ENCODE measurements around the gene SLC26A4.

SLC26A4 gene

DNA sequence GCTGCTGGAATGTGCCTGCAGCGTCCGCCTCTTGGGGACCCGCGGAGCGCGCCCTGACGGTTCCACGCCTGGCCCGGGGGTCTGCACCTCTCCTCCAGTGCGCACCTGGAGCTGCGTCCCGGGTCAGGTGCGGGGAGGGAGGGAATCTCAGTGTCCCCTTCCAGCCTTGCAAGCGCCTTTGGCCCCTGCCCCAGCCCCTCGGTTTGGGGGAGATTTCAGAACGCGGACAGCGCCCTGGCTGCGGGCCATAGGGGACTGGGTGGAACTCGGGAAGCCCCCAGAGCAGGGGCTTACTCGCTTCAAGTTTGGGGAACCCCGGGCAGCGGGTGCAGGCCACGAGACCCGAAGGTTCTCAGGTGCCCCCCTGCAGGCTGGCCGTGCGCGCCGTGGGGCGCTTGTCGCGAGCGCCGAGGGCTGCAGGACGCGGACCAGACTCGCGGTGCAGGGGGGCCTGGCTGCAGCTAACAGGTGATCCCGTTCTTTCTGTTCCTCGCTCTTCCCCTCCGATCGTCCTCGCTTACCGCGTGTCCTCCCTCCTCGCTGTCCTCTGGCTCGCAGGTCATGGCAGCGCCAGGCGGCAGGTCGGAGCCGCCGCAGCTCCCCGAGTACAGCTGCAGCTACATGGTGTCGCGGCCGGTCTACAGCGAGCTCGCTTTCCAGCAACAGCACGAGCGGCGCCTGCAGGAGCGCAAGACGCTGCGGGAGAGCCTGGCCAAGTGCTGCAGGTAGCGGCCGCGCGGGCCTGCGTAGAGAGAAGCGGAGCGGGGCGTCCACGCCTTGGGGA is 645 bp downstream of the SLC26A4 start:
- peak; percentile 38 for DNase-seq (ENCODE audit: low read depth)

GRCh38 chr7:107661865-107662379 is 1.3 kb downstream of the SLC26A4 start:
- DNase-seq (ENCODE audit: low read depth) = no peak

DNA sequence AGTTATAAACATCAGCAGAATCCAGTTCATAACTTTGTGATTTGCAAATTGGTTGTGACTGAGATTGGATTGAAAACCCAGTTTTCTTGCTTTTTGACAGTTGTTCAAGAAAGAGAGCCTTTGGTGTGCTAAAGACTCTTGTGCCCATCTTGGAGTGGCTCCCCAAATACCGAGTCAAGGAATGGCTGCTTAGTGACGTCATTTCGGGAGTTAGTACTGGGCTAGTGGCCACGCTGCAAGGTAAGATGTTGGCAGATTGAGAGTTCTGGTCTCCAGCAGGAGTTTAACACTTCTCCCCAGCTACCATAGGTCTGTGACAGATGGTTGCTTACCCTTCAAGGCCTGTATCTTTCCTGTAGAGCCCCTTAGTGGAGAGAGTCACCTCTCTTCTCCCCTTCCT is 2.6 kb downstream of the SLC26A4 start:
- no peak for DNase-seq (ENCODE audit: low read depth)

DNA sequence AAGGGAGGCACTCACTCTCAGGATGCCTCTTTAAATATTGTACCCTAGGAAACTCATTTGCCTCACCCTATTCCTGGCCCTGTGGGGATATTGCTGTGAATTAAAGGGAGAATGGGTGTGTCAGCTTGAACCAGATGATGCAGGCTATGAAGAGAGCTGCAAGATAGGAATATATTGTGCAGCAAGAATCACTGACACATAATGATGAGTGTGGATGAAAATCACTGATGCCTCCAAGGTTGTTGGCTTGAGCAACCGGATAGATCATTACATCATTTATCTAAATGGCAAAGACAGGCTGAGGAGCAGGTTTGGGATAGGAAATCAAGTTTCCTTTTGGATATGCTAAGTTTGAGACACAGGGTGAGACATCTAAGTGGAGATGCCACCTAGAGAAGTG is 6.2 kb downstream of the SLC26A4 start:
- DNase-seq (ENCODE audit: low read depth) = peak; percentile 24

DNA sequence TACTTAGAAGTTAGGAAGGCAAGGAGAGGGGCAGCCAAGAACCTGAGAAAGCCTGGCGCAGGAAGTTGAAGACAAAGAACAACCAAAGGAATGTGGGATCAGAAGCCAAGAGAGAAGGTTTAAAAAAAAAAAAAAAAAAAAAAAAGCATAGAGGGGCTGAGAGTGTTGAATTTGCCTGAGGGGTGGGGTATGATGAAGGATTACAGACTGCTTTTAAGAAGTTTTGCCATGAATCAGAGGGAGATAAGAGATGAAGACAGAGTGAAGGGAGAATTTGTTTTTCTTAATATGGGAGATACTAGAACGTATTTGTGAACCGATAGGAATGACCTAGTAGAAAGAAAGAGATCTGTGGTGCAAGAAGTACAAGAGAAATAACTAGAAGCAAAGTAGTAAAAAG is 6.7 kb downstream of the SLC26A4 start:
- DNase-seq (ENCODE audit: low read depth) = peak; percentile 34

- no peak for DNase-seq (ENCODE audit: low read depth)
Observed at GRCh38 chr7:107668296-107668695, 7.7 kb downstream of the SLC26A4 start.

GRCh38 chr7:107672183-107672582 is 11.6 kb downstream of the SLC26A4 start:
- DNase-seq (ENCODE audit: low read depth) = no peak

DNA sequence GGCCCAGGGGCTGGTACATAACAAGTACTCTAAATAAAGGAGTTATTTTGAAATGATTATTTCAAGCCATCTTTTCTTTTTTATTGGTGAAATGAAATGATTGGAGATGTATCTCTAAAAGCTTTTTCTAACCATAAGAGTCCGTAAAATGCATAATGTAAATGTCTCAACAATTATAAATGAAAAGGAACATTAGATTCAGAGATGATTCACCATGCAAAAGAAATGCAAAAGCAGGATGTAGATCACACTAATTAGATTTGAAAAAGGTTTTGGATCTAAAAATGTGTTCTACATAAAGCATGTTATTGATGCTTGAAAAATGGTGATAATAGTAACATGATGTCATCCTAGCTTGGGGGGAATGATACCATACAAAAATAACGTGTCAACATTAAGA is 15.6 kb downstream of the SLC26A4 start:
- DNase-seq (ENCODE audit: low read depth) = no peak

- no peak for DNase-seq (ENCODE audit: low read depth)
Observed at GRCh38 chr7:107678110-107678753, 17.6 kb downstream of the SLC26A4 start.

GRCh38 chr7:107680478-107680877 is 19.9 kb downstream of the SLC26A4 start:
- no peak for DNase-seq (ENCODE audit: low read depth)

GRCh38 chr7:107682886-107683285 is 22.3 kb downstream of the SLC26A4 start:
- DNase-seq (ENCODE audit: low read depth) = no peak

DNA sequence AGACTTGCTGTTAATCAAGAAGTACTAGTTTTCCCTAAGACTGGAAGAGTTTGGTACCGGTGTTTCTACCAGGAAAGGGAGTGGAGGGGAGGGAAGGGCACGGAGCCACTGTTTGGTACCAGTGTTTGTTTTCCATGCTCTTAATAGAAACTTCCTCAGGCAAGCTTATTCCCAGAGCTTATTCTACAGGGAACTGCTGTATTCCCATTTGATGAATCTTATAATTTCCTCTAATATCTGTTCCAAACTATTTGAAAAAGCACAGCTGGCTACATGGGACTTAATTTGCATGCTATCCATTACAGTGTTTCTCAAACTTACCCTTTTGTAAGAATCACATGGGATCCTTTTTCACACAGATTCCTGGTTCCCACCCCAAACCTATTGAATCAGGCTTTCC is 23.7 kb downstream of the SLC26A4 start:
- no peak for DNase-seq (ENCODE audit: low read depth)

DNA sequence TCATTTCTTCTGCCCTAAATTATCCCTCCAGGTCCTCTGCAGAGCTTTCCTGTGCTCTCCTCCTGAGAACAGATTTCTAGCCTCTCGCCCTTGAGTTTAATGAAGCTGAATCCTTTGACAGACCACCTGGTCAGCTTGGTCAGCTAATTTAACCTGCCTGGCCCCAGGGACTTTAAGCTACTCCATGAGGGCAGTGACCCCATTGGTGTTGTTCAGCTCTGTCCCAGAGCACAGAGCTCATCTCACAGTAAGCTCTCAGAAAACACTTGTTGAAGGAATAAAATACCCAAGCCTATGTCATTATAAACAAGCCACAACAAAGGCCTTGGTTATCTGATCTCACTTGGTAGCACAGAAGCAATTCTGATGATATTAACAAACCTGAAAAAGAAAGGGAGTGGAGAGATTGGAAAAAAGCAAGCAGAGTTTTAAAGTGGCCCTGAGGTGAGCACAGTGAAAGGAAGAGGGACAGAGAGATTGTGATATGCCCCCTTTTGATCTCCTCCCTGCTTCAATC is 24.4 kb downstream of the SLC26A4 start:
- no peak for DNase-seq (ENCODE audit: low read depth)

DNA sequence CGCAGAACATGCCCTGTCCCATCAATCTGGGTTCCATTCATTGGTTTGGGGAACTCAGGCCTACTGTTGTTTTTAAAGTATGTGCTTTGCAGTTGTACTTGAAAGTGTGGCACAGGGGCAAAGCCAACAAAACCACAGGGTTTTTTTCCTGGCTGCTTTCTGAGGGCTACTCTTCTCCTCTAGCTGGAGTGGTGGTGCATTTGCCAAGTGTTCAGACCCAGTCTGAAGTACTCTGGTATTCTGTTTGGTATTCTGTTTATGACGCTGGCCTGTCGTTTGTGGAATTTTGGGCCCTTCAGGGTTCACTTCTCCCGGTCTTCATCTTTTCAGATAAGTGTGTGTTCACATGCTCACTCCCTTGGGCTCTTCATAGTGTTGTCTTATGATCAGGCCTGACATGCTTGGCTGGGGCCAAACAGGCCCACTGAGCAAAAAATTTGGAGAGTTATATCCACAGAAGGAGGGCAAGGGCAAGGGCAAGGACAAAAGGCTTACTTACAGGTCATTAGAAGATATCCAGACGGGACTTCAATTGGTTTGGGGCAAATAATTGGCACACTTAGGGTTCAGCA is 26.3 kb downstream of the SLC26A4 start:
- no peak for DNase-seq (ENCODE audit: low read depth)

DNA sequence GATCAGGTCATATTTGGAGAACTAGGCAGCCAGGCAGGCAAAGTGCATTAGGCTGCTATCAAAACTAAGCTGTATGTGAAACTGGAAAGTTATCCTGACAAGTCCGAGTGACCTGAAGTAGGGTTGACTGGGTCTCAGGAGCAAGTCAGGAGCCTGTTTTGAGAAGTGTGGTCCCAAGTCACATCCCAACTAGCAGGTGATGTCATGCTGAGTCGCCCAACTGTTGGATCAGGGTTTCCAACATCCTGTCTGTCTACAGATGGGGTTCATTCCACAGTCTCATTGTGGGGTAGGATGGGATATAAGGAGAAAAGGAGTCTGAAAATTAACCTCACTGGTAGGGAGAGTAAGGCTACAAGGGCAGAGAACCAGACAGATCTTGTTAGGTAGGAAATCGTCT is 27.0 kb downstream of the SLC26A4 start:
- DNase-seq (ENCODE audit: low read depth) = no peak

DNA sequence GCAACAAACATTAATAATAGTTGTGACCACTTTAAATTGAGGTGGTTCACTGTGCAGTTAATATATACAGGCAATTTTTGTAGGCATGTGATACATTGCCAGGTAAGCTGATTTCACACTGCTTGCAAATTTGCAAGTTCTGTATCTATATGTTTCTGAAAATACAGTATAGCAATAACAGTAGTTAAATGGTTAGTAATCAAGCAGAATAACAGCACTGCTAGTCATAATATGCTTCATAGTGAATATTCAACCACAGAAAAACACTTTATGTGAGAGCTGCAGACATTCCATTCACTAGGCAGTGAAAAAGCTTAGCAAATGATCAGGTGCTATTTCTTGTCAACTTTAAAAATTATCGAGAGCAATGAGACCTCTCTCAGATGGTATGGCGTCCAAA is 28.9 kb downstream of the SLC26A4 start:
- DNase-seq (ENCODE audit: low read depth) = no peak

DNA sequence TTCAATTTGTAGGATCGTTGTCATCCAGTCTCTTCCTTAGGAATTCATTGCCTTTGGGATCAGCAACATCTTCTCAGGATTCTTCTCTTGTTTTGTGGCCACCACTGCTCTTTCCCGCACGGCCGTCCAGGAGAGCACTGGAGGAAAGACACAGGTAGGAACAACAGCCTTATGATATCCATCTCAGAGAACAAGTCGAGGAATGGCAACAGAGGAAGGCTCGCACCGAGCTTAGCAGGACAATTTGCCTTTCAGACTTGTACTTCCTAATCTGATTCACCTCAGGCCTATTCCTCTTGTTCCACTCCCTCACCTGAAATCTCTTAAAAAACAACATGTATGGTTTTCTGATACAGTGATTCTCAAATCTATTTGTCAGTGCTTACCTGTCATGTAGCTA is 29.5 kb downstream of the SLC26A4 start:
- no peak for DNase-seq (ENCODE audit: low read depth)

- DNase-seq (ENCODE audit: low read depth) = peak; percentile 81
Observed at GRCh38 chr7:107690611-107691010, 30.0 kb downstream of the SLC26A4 start.

DNA sequence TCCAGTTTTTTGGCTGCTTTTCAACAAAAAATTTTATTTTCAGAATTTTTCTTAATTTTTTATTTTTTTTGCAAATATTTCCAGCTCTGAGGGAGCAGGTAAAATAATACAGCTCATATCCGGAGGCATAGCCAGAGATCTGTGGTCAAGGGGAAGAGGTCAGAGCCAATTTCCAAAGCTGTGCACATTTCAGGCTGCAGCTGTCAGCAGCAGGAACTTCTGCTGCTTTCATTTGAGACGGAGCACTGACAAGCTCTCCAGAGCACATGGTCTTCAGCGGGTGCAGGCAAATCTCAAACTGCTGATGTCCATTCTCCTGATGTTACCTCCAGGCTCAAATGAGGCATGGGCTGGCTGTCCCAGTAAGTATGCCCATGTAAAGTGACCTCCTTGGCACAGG is 31.1 kb downstream of the SLC26A4 start:
- no peak for DNase-seq (ENCODE audit: low read depth)

DNA sequence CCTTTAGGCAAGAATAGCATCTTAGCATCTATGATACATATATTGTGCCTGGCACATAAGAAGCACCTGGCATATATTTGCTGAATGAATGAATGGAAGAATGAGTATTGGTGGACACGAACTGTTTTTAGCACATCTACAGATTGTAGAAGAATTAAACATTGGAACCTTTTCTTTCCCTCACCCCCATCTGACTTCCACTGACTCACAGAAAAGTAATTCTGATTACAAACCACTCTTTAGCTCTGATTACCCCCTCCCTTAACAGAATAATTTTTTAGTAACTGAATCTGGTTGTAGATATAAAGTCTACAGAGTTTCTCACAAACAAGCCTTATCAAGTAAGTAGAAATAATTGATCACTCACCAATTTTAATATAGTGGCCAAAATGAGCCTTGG is 31.9 kb downstream of the SLC26A4 start:
- peak; percentile 18 for DNase-seq (ENCODE audit: low read depth)

- no peak for DNase-seq (ENCODE audit: low read depth)
Observed at GRCh38 chr7:107693396-107693795, 32.8 kb downstream of the SLC26A4 start.

DNA sequence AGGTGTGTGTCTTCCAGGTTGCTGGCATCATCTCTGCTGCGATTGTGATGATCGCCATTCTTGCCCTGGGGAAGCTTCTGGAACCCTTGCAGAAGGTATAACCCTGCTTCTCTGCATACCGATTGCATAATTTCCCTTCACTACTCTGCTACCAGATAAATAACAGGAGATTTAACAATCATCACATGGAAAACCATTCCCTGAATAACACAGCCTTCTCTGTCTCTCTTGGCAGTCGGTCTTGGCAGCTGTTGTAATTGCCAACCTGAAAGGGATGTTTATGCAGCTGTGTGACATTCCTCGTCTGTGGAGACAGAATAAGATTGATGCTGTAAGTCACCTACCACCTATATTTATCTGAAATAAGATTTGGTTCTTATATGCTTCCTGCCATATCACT is 33.8 kb downstream of the SLC26A4 start:
- peak; percentile 59 for DNase-seq (ENCODE audit: low read depth)

DNA sequence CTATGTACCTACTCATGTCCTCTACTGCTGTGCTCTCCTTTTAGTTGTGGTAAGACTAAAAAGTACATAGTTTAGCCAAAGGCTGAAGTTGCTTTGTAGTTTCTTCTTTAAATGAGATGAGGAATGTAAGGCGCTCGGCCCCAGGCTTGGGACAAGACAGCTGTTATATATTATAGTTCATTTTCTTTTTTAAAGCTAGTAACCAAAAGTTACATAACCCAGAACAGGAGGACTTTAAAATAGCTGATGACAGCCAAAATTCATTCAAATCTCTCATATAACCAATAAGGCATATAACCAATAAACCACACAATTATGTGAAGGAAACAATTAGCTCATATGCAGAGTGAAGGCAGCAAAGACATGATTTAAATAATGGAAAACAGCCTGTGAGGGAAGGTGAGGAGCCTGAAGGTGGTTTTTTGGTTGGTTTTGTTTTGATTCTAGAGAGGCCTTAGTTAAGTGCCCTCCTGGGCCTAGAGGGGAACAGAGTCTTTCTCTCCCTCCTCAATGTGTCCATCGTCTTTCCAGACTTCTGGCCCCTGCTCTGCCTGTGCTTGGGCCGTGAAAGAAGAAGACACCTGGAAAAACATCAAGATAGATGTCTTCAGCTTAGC is 35.8 kb downstream of the SLC26A4 start:
- no peak for DNase-seq (ENCODE audit: low read depth)

Data from amniotic epithelial cell (primary cell).